KMS-11 (cell line): ENCODE results near the gene HDAC4.

Source experiments
- H2AFZ ChIP-seq: fragments of 200-600 bp; sonication (generic); 2 replicates; pipeline ENCODE4 v1.6.1; 2016; ENCODE audit warnings: antibody characterized with exemption, mixed run types, low read depth
- H3K27ac ChIP-seq: fragments of 200-600 bp; sonication (generic); 2 replicates; pipeline ENCODE4 v1.6.1; 2016; ENCODE audit warnings: mild to moderate bottlenecking, mixed run types
- H3K27me3 ChIP-seq: fragments of 200-600 bp; sonication (generic); 2 replicates; pipeline ENCODE4 v1.6.1; 2017; ENCODE audit warnings: mild to moderate bottlenecking, low read depth, mixed run types, moderate library complexity; ENCODE audit not compliant: insufficient read depth
- H3K36me3 ChIP-seq: fragments of 200-600 bp; sonication (generic); 2 replicates; pipeline ENCODE4 v1.6.1; 2017; ENCODE audit warnings: mild to moderate bottlenecking, mixed run types; ENCODE audit not compliant: insufficient read depth
- H3K4me1 ChIP-seq: fragments of 200-600 bp; sonication (generic); 2 replicates; pipeline ENCODE4 v1.6.1; 2016; ENCODE audit warnings: mild to moderate bottlenecking, low read depth, mixed run types; ENCODE audit not compliant: poor library complexity, severe bottlenecking
- H3K4me2 ChIP-seq: fragments of 200-600 bp; sonication (generic); 2 replicates; pipeline ENCODE4 v1.7.0; 2016; ENCODE audit warnings: mild to moderate bottlenecking, mixed run types
- H3K4me3 ChIP-seq: fragments of 200-600 bp; sonication (generic); IDR thresholded peaks from 2 replicates; pipeline ENCODE4 v1.6.1; 2017; ENCODE audit warnings: low read depth, low read length, mixed read lengths; ENCODE audit not compliant: insufficient read depth
- H3K79me2 ChIP-seq: fragments of 200-600 bp; sonication (generic); 2 replicates; pipeline ENCODE4 v1.6.1; 2016; ENCODE audit warnings: low read depth, mixed run types; ENCODE audit not compliant: insufficient read depth
- H3K9ac ChIP-seq: fragments of 200-600 bp; sonication (generic); 2 replicates; pipeline ENCODE4 v1.6.1; 2016; ENCODE audit warnings: mild to moderate bottlenecking, mixed run types
- H4K20me1 ChIP-seq: fragments of 200-600 bp; sonication (generic); 2 replicates; pipeline ENCODE4 v1.6.1; 2016; ENCODE audit warnings: mild to moderate bottlenecking, mixed run types; ENCODE audit not compliant: insufficient read depth
- TF ChIP-seq, protein P1 (sequence below): fragments of 200-600 bp; sonication (generic); conservative IDR thresholded peaks from 2 replicates; pipeline ENCODE4 v1.6.1; 2017; ENCODE audit warnings: low read depth, mild to moderate bottlenecking, antibody characterized with exemption, low read length, moderate library complexity, mixed read lengths

The HDAC4 gene

DNA sequence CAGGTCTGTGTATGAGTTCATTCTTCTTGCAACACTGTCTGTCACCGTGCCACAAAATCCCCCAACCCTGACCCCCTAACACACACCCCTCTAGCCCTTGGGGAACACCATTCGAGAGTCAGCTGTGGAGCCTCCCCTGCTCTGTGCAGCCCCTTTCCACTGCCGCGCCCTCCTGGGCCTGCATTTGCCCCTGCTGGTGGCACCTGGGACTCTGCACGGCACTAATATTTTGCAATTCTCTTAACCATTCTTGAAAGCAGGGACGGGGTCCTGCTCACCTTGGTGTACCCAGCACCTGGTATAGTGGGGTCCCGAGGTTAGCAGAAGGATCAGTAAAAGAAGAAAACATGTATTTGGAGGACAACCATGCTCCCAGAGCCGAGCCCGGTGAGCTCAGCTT is 124.0 kb downstream of the HDAC4 start:
- no peak overlapping the region for H2AFZ ChIP-seq
- no peak overlapping the region for H3K4me2 ChIP-seq
- TF ChIP-seq, protein P1, sequence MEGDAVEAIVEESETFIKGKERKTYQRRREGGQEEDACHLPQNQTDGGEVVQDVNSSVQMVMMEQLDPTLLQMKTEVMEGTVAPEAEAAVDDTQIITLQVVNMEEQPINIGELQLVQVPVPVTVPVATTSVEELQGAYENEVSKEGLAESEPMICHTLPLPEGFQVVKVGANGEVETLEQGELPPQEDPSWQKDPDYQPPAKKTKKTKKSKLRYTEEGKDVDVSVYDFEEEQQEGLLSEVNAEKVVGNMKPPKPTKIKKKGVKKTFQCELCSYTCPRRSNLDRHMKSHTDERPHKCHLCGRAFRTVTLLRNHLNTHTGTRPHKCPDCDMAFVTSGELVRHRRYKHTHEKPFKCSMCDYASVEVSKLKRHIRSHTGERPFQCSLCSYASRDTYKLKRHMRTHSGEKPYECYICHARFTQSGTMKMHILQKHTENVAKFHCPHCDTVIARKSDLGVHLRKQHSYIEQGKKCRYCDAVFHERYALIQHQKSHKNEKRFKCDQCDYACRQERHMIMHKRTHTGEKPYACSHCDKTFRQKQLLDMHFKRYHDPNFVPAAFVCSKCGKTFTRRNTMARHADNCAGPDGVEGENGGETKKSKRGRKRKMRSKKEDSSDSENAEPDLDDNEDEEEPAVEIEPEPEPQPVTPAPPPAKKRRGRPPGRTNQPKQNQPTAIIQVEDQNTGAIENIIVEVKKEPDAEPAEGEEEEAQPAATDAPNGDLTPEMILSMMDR, result no peak
- H3K27me3 ChIP-seq, result no peaks in the 10 kb centered on the region
- no peaks in the 10 kb centered on the region for H3K36me3 ChIP-seq
- no peaks in the 10 kb centered on the region for H4K20me1 ChIP-seq
- peaks cover 4% of the 10 kb centered on the region for H3K4me1 ChIP-seq
- H3K27ac ChIP-seq, result no peak overlapping the region
- no peak overlapping the region for H3K9ac ChIP-seq
- no peaks in the 10 kb centered on the region; the same call in 1 of the 2 replicates for H3K79me2 ChIP-seq
- H3K4me3 ChIP-seq, result no peak overlapping the region

DNA sequence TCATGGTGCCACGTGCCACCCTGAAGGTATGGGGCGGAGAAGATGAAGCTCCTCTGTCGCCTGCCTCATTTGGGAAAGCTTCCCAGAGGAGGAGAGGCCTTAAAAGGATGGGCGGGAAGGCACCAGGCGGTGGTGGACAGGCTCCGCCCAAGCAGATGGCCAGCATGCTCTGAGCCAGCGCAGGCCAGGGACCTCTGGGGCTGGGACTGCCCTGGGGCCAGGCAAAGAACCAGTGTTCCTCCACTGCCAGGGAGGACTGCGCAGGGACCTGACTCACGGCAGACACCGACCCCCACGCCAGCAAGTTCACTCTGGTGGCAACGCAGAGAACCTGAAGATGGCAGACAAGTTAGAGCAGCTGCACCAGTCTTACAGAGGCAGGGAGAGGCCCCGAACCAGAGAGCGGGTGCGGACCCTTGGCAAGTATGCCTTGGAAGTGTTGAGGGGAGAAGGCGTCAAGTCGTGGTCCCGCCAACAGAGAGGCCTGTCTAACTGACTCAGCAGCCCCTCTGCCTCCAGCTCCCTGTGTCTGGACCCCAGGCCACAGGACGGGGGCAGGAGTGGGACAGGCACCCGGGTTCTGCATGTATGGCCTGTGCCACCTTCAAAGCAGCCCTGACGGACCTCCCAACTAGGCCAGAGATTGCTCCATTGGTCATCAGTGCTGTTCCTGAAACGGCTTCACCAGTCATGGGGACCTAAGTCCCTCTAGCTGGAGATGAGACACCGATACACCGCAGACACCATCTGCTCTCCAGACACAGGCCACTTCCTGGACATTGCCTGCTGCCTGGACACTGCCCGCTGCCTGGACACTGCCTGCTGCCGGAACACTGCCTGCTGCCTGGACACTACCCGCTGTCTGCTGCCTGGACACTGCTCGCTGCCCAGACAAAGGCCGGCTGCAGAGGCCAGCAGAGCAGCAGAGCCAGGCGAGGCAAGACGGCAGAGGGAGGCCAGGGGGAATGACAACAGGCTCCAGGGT is 124.7 kb downstream of the HDAC4 start:
- Histone ChIP-seq H3K4me2 (no peak overlapping the region), H3K36me3 (no peaks in the 10 kb centered on the region), H3K27me3 (no peaks in the 10 kb centered on the region), H3K4me1 (peaks cover 4% of the 10 kb centered on the region), H3K27ac (no peak overlapping the region), H3K79me2 (no peaks in the 10 kb centered on the region; the same call in 1 of the 2 replicates), H3K9ac (no peak overlapping the region), H3K4me3 (no peak overlapping the region), H4K20me1 (no peaks in the 10 kb centered on the region), H2AFZ (no peak overlapping the region)
- TF ChIP-seq, protein P1, result no peak

DNA sequence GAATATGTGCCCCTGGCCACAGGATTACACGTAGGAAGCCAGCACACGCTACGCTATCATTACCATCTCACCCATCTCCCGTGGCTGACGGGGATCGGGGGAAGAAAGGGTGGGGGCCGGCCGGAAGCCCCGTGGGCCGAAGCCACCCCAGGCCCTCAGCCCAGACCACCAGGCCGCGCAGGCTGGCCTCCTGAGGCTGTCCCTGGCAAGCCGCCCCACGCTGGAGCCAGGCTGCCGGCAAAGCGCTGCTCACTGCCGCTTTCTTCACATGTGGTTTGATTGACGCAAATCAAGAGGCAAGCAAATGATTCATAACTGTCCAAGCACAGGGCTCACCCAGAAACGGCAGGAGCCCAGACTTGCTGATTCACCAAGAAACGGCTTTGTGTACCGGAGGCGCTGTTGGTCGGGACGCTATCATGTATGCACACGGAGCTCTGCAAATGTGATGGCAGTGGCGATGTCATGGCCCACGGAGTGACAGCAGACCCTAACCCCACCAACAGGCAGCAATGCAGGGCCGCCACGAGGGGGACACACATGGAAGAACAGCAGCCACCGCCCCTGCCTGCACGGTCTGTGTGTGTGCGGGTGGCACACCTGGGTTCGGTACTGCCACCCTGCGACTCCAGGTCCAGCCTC is 125.7 kb downstream of the HDAC4 start:
- no peaks in the 10 kb centered on the region for H4K20me1 ChIP-seq
- TF ChIP-seq, protein P1, result no peak
- peaks cover 4% of the 10 kb centered on the region for H3K4me1 ChIP-seq
- H3K4me2 ChIP-seq, result no peak overlapping the region
- H3K79me2 ChIP-seq, result no peaks in the 10 kb centered on the region; the same call in 1 of the 2 replicates
- H3K4me3 ChIP-seq, result no peak overlapping the region
- no peaks in the 10 kb centered on the region for H3K36me3 ChIP-seq
- H3K27ac ChIP-seq, result no peak overlapping the region
- H3K27me3 ChIP-seq, result no peaks in the 10 kb centered on the region
- no peak overlapping the region for H3K9ac ChIP-seq
- H2AFZ ChIP-seq, result no peak overlapping the region

DNA sequence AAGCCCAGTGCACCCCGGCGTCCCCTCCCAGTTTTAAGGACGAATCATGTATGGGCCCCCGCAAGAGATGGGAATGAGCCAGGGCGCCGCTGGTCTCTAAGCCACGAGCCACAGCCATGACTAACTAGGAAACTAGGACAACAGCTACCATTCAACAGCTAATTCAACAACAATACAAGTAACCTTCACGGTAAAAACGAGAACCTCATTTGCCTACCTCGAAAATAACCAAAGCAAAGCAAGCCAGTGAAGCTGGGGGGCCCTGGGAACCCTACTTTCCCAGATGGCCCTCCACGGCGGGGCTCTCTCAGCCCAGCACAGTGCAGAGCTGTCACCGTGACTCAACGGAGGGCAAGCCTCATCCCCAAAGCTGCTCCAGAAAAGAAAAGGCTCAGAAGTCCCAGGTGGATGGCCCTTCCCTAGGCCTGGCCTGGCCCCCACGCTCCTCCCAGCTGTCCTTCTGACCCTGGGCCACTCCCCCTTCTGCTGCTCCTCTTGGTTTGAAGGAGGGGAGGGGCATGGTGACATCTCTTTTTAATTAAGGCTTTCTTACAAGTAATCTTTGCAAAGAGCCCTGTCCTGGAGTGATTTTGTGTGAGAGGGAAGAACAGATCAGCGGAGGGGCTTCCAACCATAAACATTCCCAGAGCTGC is 126.3 kb downstream of the HDAC4 start:
- Histone ChIP-seq H3K4me1 (peaks cover 10% of the 10 kb centered on the region), H3K4me2 (no peak overlapping the region), H3K36me3 (no peaks in the 10 kb centered on the region), H3K4me3 (no peak overlapping the region), H3K9ac (no peak overlapping the region), H3K27me3 (no peaks in the 10 kb centered on the region), H2AFZ (no peak overlapping the region), H4K20me1 (no peaks in the 10 kb centered on the region), H3K79me2 (no peaks in the 10 kb centered on the region; the same call in 1 of the 2 replicates), H3K27ac (no peak overlapping the region)
- TF ChIP-seq, protein P1, result no peak
